ENCODE measurements around the gene ITGB5. TPM values are rescaled to one million over a fixed set of nuclear protein-coding genes. Genes with fewer than 3 reads are reported as not detected.

The ITGB5 gene
- total RNA-seq, 2 donors from 2014 or later = 576 to 592 TPM

DNA sequence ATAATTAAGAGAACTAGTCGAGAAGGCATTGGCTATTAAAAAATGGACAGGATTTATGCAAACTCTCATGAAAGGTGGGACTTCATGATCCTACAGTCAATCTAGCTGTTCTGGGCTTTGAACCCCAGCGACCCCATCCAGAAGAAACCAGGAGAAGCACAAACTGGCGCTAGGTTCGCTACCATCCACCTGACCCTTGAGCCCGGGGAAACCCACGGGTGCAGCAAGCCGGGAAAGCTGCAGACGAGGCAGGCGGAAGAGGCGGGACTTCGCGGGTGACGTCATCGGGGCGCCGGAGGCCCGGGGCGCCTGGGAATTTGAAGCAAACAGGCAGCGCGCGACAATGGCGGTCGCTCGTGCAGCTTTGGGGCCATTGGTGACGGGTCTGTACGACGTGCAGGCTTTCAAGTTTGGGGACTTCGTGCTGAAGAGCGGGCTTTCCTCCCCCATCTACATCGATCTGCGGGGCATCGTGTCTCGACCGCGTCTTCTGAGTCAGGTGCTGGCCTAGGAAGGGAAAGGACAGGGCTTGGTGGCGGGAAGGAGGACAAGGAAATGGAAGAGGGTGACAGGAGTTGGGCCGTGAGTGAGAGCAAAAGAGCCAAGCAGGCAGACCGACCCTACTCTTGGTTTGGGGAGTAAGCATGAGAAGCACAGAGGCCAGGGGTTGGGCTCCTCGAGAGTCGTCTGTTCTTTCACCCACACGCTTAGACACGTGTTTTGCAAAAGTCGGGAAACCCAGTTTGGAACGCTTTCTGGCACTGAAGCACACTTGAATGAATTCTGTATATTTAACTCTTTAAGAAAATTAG is 156.8 kb downstream of the ITGB5 start, which contains the start of gene UMPS:
TSS of gene UMPS (plus strand) at position 324 of the 812 bp plus-strand sequence. CDS start at position 344, 20 bp downstream.
- DNase-seq (ENCODE audit: low spot score) = peak; percentile 59
- TF ChIP-seq, protein P1, sequence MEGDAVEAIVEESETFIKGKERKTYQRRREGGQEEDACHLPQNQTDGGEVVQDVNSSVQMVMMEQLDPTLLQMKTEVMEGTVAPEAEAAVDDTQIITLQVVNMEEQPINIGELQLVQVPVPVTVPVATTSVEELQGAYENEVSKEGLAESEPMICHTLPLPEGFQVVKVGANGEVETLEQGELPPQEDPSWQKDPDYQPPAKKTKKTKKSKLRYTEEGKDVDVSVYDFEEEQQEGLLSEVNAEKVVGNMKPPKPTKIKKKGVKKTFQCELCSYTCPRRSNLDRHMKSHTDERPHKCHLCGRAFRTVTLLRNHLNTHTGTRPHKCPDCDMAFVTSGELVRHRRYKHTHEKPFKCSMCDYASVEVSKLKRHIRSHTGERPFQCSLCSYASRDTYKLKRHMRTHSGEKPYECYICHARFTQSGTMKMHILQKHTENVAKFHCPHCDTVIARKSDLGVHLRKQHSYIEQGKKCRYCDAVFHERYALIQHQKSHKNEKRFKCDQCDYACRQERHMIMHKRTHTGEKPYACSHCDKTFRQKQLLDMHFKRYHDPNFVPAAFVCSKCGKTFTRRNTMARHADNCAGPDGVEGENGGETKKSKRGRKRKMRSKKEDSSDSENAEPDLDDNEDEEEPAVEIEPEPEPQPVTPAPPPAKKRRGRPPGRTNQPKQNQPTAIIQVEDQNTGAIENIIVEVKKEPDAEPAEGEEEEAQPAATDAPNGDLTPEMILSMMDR (IDR thresholded peaks at IDR 0.05) = no peak
- H3K36me3 ChIP-seq = no peaks in the 10 kb centered on the region
- H3K27me3 ChIP-seq (replicated peaks; ENCODE audit: insufficient read depth) = no peaks in the 10 kb centered on the region
- peak within 1 kb of the TSS; percentile 99 for H3K4me3 ChIP-seq
- H3K4me1 ChIP-seq (ENCODE audit: control insufficient read depth in 1 of 2, low read depth in 2 of 2) = peaks cover 10 to 23% of the 10 kb centered on the region in 2 donors
- no peaks in the 10 kb centered on the region for H3K9me3 ChIP-seq
- peak; percentile 85 for ATAC-seq (ENCODE audit: insufficient number of reproducible peaks, low FRiP score, low read depth)
- peak within 1 kb of the TSS; percentile 46 to 62 for H3K27ac ChIP-seq

DNA sequence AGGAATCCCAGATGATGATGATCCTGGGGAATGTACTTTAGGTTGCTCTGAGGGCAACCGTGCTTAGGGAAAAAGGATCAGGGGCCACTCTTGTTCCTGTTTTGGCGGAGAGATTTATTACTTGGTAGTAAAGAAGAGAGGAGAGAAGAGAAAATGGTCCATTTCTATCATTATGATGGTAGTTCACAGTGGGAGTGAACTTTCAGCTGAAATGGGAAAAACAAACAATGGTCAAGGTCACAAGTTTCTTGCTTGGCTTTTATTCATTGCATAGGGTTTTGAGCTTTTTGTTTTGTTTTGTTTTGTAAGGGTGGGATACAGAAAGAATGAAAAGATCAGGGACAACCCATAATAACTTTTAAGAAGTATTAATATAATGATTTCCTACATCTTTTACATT is 164.6 kb downstream of the ITGB5 start:
- H3K4me3 ChIP-seq = no peak overlapping the region
- no peaks in the 10 kb centered on the region for H3K4me1 ChIP-seq (ENCODE audit: control insufficient read depth in 1 of 2, low read depth in 2 of 2)
- H3K27me3 ChIP-seq (replicated peaks; ENCODE audit: insufficient read depth) = no peaks in the 10 kb centered on the region
- TF ChIP-seq, protein P1 (IDR thresholded peaks at IDR 0.05) = no peak
- no peaks in the 10 kb centered on the region for H3K9me3 ChIP-seq
- no peak for DNase-seq (ENCODE audit: low spot score)
- peaks cover 11% of the 10 kb centered on the region for H3K36me3 ChIP-seq
- no peak for ATAC-seq (ENCODE audit: insufficient number of reproducible peaks, low FRiP score, low read depth)
- no peak overlapping the region for H3K27ac ChIP-seq

DNA sequence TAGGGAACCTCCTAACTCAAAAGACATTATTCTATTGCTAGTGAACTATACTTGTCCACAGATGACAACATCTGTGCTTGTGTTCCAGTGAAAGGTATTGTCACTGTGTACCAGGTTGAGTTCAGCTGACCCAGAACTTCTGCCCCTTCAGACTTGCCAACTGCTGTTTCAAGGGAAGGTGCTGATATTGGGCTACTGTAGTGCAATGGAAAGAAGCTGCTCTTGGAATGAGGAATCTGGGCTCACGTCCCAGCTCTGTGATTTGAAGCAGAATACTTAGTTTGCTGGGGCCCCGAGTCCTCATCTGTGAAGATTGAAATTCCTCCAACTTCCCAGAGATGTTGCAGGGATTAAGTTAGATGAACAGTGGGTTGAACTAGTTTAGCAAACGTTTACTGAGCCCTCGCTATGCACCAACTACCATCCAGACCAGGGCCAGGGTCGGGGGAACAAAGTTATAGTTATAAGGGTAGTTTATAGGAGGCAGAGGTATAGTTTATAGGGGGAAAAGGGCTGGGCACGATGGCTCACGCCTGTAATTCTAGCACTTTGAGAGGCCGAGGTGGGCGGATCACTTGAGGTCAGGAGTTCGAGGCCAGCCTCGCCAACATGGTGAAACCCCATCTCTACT is 172.8 kb downstream of the ITGB5 start:
- Histone ChIP-seq H3K27me3 (replicated peaks; ENCODE audit: insufficient read depth) (no peaks in the 10 kb centered on the region), H3K4me1 (ENCODE audit: control insufficient read depth in 1 of 2, low read depth in 2 of 2) (no peaks in the 10 kb centered on the region), H3K4me3 (no peak overlapping the region), H3K36me3 (peaks cover 10% of the 10 kb centered on the region), H3K27ac (no peak overlapping the region), H3K9me3 (no peaks in the 10 kb centered on the region)
- ATAC-seq (ENCODE audit: insufficient number of reproducible peaks, low FRiP score, low read depth) = no peak
- no peak for DNase-seq (ENCODE audit: low spot score)
- TF ChIP-seq, protein P1 (IDR thresholded peaks at IDR 0.05) = no peak

Other genes starting within 250 kb of the ITGB5 start
- gene UMPS, start 156.9 kb downstream of the ITGB5 start, total RNA-seq = 10 to 100 TPM; 20.8 to 29.6 TPM
- gene MUC13, start 47.4 kb upstream of the ITGB5 start, total RNA-seq = under 1 TPM in 1 of 2 donors, not detected in 1; 0.49 TPM
- gene HEG1, start 168.6 kb upstream of the ITGB5 start, total RNA-seq = 100 to 1,000 TPM; 114 to 168 TPM

Data from thoracic aorta (tissue), 2 donors.